Measurements from ENCODE around the gene NTRK2. TPM values are rescaled to one million over a fixed set of nuclear protein-coding genes. Genes with fewer than 3 reads are reported as not detected.

NTRK2 gene
- total RNA-seq, 1 donor from 2014 or later = 0.07 TPM

GRCh38 chr9:84722388-84722989, 53.0 kb downstream of the NTRK2 start:
- Mint-ChIP-seq H3K9me3 (peaks cover 3% of the 10 kb centered on the region), H3K4me1 (no peaks in the 10 kb centered on the region), H3K36me3 (ENCODE audit: low read depth) (no peaks in the 10 kb centered on the region), H3K27ac (no peak overlapping the region), H3K4me3 (no peak overlapping the region), H3K27me3 (peaks cover 2% of the 10 kb centered on the region)
- intact Hi-C loops (cut with micrococcal nuclease) = no loop called here
- ATAC-seq (ENCODE audit: low read depth) (no peak), DNase-seq (no peak)
- TF ChIP-seq, protein P1, sequence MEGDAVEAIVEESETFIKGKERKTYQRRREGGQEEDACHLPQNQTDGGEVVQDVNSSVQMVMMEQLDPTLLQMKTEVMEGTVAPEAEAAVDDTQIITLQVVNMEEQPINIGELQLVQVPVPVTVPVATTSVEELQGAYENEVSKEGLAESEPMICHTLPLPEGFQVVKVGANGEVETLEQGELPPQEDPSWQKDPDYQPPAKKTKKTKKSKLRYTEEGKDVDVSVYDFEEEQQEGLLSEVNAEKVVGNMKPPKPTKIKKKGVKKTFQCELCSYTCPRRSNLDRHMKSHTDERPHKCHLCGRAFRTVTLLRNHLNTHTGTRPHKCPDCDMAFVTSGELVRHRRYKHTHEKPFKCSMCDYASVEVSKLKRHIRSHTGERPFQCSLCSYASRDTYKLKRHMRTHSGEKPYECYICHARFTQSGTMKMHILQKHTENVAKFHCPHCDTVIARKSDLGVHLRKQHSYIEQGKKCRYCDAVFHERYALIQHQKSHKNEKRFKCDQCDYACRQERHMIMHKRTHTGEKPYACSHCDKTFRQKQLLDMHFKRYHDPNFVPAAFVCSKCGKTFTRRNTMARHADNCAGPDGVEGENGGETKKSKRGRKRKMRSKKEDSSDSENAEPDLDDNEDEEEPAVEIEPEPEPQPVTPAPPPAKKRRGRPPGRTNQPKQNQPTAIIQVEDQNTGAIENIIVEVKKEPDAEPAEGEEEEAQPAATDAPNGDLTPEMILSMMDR (IDR thresholded peaks at IDR 0.05) = no peak
- ChIA-PET POLR2A (no interaction called here), CTCF (no interaction called here)

DNA sequence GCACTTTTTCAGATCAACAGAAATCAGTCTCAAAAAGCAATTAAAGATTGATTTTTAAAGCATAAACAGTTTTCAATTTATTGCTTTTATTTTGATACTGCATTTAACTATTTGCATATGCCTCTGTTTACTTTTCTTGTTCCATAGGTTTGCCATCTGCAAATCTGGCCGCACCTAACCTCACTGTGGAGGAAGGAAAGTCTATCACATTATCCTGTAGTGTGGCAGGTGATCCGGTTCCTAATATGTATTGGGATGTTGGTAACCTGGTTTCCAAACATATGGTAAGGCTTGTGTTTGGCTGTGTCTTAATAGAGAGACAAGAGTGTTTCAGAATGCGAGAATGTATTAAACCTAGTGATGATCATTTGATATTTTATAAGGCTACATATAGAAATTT, 53.9 kb downstream of the NTRK2 start:
- Mint-ChIP-seq H3K4me1 (no peaks in the 10 kb centered on the region), H3K4me3 (no peak overlapping the region), H3K27me3 (peaks cover 2% of the 10 kb centered on the region), H3K9me3 (peaks cover 3% of the 10 kb centered on the region), H3K27ac (no peak overlapping the region), H3K36me3 (ENCODE audit: low read depth) (no peaks in the 10 kb centered on the region)
- DNase-seq = no peak
- TF ChIP-seq, protein P1 (IDR thresholded peaks at IDR 0.05) = no peak
- ATAC-seq (ENCODE audit: low read depth) = no peak
- intact Hi-C loops (cut with micrococcal nuclease) = no loop called here
- ChIA-PET POLR2A (no interaction called here), CTCF (no interaction called here)

- CTCF ChIA-PET = no interaction called here
- H3K27me3 Mint-ChIP-seq = no peaks in the 10 kb centered on the region
- TF ChIP-seq, protein P1 (IDR thresholded peaks at IDR 0.05) = no peak
- no peak overlapping the region for H3K4me3 Mint-ChIP-seq
- POLR2A ChIA-PET = no interaction called here
- H3K9me3 Mint-ChIP-seq = no peaks in the 10 kb centered on the region
- DNase-seq = no peak
- H3K27ac Mint-ChIP-seq = no peak overlapping the region
- no peaks in the 10 kb centered on the region for H3K36me3 Mint-ChIP-seq (ENCODE audit: low read depth)
- intact Hi-C loops (cut with micrococcal nuclease) = no loop called here
- H3K4me1 Mint-ChIP-seq = no peaks in the 10 kb centered on the region
- ATAC-seq (ENCODE audit: low read depth) = no peak
Observed at GRCh38 chr9:84731696-84732095, 62.2 kb downstream of the NTRK2 start.

DNA sequence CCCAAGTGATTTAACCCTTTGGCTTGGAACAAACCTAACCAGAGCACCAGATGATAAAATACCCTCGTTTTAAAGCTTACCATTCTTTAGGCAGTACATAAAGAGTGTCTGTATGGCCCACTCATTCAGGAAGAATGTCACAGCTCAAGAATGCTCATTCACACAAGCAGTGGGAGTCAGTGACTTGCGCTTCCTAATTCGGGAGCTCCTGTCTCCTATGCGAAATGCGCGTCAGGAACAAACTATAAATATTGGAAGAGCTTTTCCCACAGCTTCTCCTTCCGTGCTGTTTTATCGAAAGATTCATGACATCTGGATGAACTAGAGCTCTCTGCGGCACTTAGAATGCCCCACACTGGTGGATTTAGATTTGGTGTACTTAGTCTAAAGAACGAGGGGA, 66.6 kb downstream of the NTRK2 start:
- TF ChIP-seq, protein P1 (IDR thresholded peaks at IDR 0.05) = no peak
- ChIA-PET POLR2A (no interaction called here), CTCF (no interaction called here)
- Mint-ChIP-seq H3K4me1 (no peaks in the 10 kb centered on the region), H3K4me3 (no peak overlapping the region), H3K36me3 (ENCODE audit: low read depth) (no peaks in the 10 kb centered on the region), H3K9me3 (no peaks in the 10 kb centered on the region), H3K27me3 (no peaks in the 10 kb centered on the region), H3K27ac (no peak overlapping the region)
- DNase-seq = no peak
- no peak for ATAC-seq (ENCODE audit: low read depth)
- intact Hi-C loops (cut with micrococcal nuclease) = no loop called here

DNA sequence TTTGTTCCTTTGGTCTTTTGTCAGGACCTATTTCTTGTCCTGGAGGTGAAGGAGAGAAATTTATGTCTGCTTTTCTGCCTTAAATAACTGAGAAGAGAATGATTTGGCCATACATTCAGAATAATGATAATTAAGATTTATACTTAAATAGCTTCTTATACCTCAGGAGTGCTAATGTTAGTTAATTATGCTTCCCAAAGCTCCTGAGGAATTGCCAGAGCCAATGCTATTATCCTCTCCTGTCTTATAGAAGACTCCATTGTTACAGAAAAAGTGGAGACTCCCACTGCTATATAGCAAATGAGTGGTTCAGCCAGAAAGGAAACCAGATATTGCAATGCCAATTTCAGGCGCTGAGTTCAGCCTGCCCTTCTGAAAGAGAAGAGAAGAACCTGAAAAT, 67.0 kb downstream of the NTRK2 start:
- TF ChIP-seq, protein P1 (IDR thresholded peaks at IDR 0.05) = no peak
- ChIA-PET CTCF (no interaction called here), POLR2A (no interaction called here)
- DNase-seq (no peak), ATAC-seq (ENCODE audit: low read depth) (no peak)
- Mint-ChIP-seq H3K27ac (no peak overlapping the region), H3K4me1 (no peaks in the 10 kb centered on the region), H3K36me3 (ENCODE audit: low read depth) (no peaks in the 10 kb centered on the region), H3K4me3 (no peak overlapping the region), H3K9me3 (no peaks in the 10 kb centered on the region), H3K27me3 (no peaks in the 10 kb centered on the region)
- intact Hi-C loops (cut with micrococcal nuclease) = no loop called here

Measured in activated B cell treated with CpG ODN at 0.5 μM for 24 hours (primary cell).